ENCODE results near the gene DBN1. TPM values are rescaled to one million over a fixed set of nuclear protein-coding genes. Genes with fewer than 3 reads are reported as not detected.

Gene DBN1
- total and polyA plus RNA-seq, 2 donors (not counting 1 experiment from before 2014, with no cell fraction given): 96.4 to 138 TPM

DNA sequence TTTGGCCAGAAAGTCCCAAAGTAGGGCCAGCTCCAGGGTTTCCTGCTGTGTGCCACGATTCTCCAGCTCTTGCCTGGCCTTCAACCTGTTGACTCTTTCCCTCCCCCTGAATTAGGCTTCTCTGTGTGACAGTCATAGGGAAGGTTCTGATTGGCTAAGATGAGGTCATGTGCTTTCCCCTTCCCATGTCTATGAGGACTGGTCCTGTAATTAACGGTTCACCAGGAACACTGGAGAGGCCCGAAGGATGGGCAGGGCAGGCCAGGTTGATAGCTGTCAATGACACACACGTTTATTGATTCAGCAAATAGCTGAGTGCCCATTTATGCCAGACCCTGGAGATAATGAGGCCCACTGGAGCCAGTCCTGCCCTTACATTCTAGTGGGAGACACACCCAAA is 35.8 kb downstream of the DBN1 start:
- Histone ChIP-seq H3K4me3 (replicated peaks in 1 of 4; ENCODE audit: control extremely low read depth in 1 of 4, insufficient read depth in 1 of 4, low read depth in 3 of 4, low read length in 4 of 4) (no peak overlapping the region), H3K9me3 (ENCODE audit: control insufficient read depth, insufficient read depth, low read depth, low read length) (no peaks in the 10 kb centered on the region), H4K20me1 (ENCODE audit: control insufficient read depth, extremely low read depth, insufficient read depth, low read length) (no peaks in the 10 kb centered on the region), H3K4me1 (ENCODE audit: control insufficient read depth, extremely low read depth, insufficient read depth, low read length) (no peaks in the 10 kb centered on the region), H3K79me2 (ENCODE audit: control insufficient read depth, insufficient read depth, low read length) (no peaks in the 10 kb centered on the region), H3K27me3 (ENCODE audit: control insufficient read depth, insufficient read depth, low read length) (no peaks in the 10 kb centered on the region), H3K36me3 (ENCODE audit: control insufficient read depth, insufficient read depth, low read length) (peaks cover 22% of the 10 kb centered on the region), H2AFZ (ENCODE audit: low read length) (no peak overlapping the region), H3K27ac (ENCODE audit: insufficient read depth, low read length) (no peak overlapping the region), H3K4me2 (ENCODE audit: extremely low read depth, insufficient read depth, low read length) (no peak overlapping the region), H3K9ac (ENCODE audit: insufficient read depth, low read length) (no peak overlapping the region)
- no peak for DNase-seq (ENCODE audit: low read depth in 2 of 2)
- TF ChIP-seq, protein P1, sequence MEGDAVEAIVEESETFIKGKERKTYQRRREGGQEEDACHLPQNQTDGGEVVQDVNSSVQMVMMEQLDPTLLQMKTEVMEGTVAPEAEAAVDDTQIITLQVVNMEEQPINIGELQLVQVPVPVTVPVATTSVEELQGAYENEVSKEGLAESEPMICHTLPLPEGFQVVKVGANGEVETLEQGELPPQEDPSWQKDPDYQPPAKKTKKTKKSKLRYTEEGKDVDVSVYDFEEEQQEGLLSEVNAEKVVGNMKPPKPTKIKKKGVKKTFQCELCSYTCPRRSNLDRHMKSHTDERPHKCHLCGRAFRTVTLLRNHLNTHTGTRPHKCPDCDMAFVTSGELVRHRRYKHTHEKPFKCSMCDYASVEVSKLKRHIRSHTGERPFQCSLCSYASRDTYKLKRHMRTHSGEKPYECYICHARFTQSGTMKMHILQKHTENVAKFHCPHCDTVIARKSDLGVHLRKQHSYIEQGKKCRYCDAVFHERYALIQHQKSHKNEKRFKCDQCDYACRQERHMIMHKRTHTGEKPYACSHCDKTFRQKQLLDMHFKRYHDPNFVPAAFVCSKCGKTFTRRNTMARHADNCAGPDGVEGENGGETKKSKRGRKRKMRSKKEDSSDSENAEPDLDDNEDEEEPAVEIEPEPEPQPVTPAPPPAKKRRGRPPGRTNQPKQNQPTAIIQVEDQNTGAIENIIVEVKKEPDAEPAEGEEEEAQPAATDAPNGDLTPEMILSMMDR (conservative IDR thresholded peaks at IDR 0.05 in 1 of 2, IDR thresholded peaks at IDR 0.05 in 1 of 2; ENCODE audit: low read depth in 1 of 2, low read length in 2 of 2): no peak
- no peak for TF ChIP-seq EZH2 (IDR thresholded peaks at IDR 0.05; ENCODE audit: low read length, missing control alignments)

- TF ChIP-seq, protein P1 (conservative IDR thresholded peaks at IDR 0.05 in 1 of 2, IDR thresholded peaks at IDR 0.05 in 1 of 2; ENCODE audit: low read depth in 1 of 2, low read length in 2 of 2): no peak
- TF ChIP-seq EZH2 (IDR thresholded peaks at IDR 0.05; ENCODE audit: low read length, missing control alignments): no peak
- H3K4me1 ChIP-seq (ENCODE audit: control insufficient read depth, extremely low read depth, insufficient read depth, low read length): no peaks in the 10 kb centered on the region
- H3K79me2 ChIP-seq (ENCODE audit: control insufficient read depth, insufficient read depth, low read length): no peaks in the 10 kb centered on the region
- H3K4me3 ChIP-seq (replicated peaks in 1 of 4; ENCODE audit: control extremely low read depth in 1 of 4, insufficient read depth in 1 of 4, low read depth in 3 of 4, low read length in 4 of 4): no peak overlapping the region
- no peak overlapping the region for H3K9ac ChIP-seq (ENCODE audit: insufficient read depth, low read length)
- no peaks in the 10 kb centered on the region for H4K20me1 ChIP-seq (ENCODE audit: control insufficient read depth, extremely low read depth, insufficient read depth, low read length)
- H3K36me3 ChIP-seq (ENCODE audit: control insufficient read depth, insufficient read depth, low read length): peaks cover 29% of the 10 kb centered on the region
- no peak overlapping the region for H3K27ac ChIP-seq (ENCODE audit: insufficient read depth, low read length)
- H3K9me3 ChIP-seq (ENCODE audit: control insufficient read depth, insufficient read depth, low read depth, low read length): no peaks in the 10 kb centered on the region
- no peak for DNase-seq (ENCODE audit: low read depth in 2 of 2)
- H3K27me3 ChIP-seq (ENCODE audit: control insufficient read depth, insufficient read depth, low read length): no peaks in the 10 kb centered on the region
- no peak overlapping the region for H3K4me2 ChIP-seq (ENCODE audit: extremely low read depth, insufficient read depth, low read length)
- no peak overlapping the region for H2AFZ ChIP-seq (ENCODE audit: low read length)
These were observed 37.4 kb downstream of the DBN1 start for GRCh38 chr5:177435847-177436536.

DNA sequence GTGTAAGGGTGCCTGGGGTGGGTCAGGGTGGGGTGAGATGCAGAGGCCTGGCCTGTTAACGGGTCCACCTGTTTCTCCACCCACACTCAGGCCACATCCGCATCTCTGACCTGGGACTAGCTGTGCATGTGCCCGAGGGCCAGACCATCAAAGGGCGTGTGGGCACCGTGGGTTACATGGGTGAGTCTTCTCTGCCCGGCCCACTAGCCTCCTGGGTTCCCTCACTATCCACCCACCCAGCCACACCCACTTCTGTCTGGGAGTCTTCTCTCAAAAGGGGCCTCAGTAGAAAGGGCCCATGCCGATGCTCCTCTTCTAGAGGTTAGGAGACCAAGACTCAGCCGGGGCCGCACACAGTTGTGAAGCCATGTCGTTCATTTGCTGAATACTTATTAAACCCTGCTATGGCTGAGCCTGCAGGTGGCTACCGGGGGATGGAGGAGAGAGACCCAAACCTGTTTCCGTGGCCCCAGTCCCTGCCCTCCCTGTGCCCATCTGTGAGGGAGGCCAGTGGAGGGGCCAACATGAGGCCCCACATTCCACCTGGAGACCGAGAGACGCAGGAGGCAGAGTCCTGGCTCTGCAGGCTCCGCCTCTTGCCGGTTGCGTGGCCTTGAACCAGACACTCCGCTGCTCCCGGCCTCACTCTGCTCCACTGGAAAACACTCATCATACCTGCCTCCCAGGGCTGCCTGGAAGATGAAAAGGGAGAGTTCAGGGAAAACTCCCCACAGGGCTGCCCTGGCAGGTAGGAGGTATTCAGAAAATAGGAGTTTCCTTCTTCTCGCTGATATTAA is 38.3 kb downstream of the DBN1 start:
- Histone ChIP-seq H4K20me1 (ENCODE audit: control insufficient read depth, extremely low read depth, insufficient read depth, low read length) (no peaks in the 10 kb centered on the region), H3K4me1 (ENCODE audit: control insufficient read depth, extremely low read depth, insufficient read depth, low read length) (no peaks in the 10 kb centered on the region), H2AFZ (ENCODE audit: low read length) (no peak overlapping the region), H3K9me3 (ENCODE audit: control insufficient read depth, insufficient read depth, low read depth, low read length) (no peaks in the 10 kb centered on the region), H3K79me2 (ENCODE audit: control insufficient read depth, insufficient read depth, low read length) (no peaks in the 10 kb centered on the region), H3K4me2 (ENCODE audit: extremely low read depth, insufficient read depth, low read length) (no peak overlapping the region), H3K36me3 (ENCODE audit: control insufficient read depth, insufficient read depth, low read length) (peaks cover 29% of the 10 kb centered on the region), H3K27me3 (ENCODE audit: control insufficient read depth, insufficient read depth, low read length) (no peaks in the 10 kb centered on the region), H3K4me3 (replicated peaks in 1 of 4; ENCODE audit: control extremely low read depth in 1 of 4, insufficient read depth in 1 of 4, low read depth in 3 of 4, low read length in 4 of 4) (no peak overlapping the region), H3K9ac (ENCODE audit: insufficient read depth, low read length) (no peak overlapping the region), H3K27ac (ENCODE audit: insufficient read depth, low read length) (no peak overlapping the region)
- TF ChIP-seq, protein P1 (conservative IDR thresholded peaks at IDR 0.05 in 1 of 2, IDR thresholded peaks at IDR 0.05 in 1 of 2; ENCODE audit: low read depth in 1 of 2, low read length in 2 of 2): no peak
- no peak for TF ChIP-seq EZH2 (IDR thresholded peaks at IDR 0.05; ENCODE audit: low read length, missing control alignments)
- no peak for DNase-seq (ENCODE audit: low read depth in 2 of 2)

Measured in fibroblast of lung (primary cell).